ENCODE measurements around the gene SYT9. TPM values are rescaled to one million over a fixed set of nuclear protein-coding genes. Genes with fewer than 3 reads are reported as not detected.

SYT9 gene
- total and polyA plus RNA-seq, 4 experiments from 2014 or later = not detected

DNA sequence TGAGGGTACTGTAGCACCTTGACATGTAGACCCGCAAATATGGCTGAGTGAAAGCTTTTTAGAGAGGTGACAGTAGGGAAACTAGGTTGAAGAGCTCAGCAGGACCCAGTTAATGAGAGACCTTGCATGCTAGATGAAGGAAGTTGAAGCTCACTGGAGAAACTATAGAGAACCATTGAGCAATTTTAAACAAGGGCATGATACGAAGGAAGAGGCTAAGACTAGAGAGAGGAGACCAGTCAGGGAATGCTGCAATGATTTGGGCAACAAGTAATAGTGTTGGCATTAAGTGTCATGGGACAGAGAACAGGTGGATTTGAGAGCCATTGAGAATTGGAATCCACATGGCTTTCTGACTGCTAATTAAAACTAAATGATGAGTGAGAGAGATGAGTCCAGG lies 237.7 kb downstream of the SYT9 start:
- intact Hi-C loops (cut with micrococcal nuclease) = no loop called here
- Mint-ChIP-seq H3K4me1 (no peaks in the 10 kb centered on the region), H3K27ac (no peak overlapping the region), H3K36me3 (no peaks in the 10 kb centered on the region), H3K4me3 (no peak overlapping the region), H3K27me3 (peaks cover 0 to 1% of the 10 kb centered on the region in 2 donors), H3K9me3 (no peaks in the 10 kb centered on the region)
- Histone ChIP-seq H3K36me3 (ENCODE audit: insufficient read depth, low read length) (no peaks in the 10 kb centered on the region), H3K4me1 (ENCODE audit: insufficient read depth, low read length) (no peaks in the 10 kb centered on the region), H3K4me3 (ENCODE audit: low read length in 2 of 2) (no peak overlapping the region), H3K27ac (ENCODE audit: low read depth, low read length) (no peak overlapping the region), H3K9me3 (ENCODE audit: control insufficient read depth in 1 of 2, low read length in 2 of 2) (no peaks in the 10 kb centered on the region), H3K27me3 (ENCODE audit: insufficient read depth, low read length) (peaks cover 4% of the 10 kb centered on the region)
- DNase-seq = no peak
- CTCF ChIA-PET (ENCODE audit: partially characterized antibody) = interaction anchor here (1.5 kb wide), 1 partner anchor 10 kb away, joined by 3 read pairs; no protein-coding TSS in a partner anchor
- POLR2A ChIA-PET (ENCODE audit: partially characterized antibody) = no interaction called here

DNA sequence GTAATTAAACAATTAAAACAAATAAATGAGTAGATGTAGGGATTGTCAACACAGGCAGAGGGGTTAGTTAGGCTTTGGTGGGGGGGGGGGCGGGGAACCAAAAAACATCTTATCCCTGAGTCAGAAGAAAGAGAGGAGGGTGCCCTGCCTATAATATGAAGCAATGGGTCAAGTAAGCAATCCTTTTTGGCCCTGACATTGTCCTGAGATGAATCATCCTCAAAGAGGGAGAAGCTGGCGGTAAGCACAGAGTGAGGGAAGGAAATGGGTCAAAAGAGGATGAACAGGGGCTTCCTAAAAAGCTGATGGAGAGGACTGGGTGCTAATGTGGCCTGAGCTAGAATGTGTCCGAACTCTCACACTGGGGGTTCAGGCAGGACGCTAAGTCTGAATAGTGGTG lies 238.3 kb downstream of the SYT9 start:
- CTCF ChIA-PET (ENCODE audit: partially characterized antibody) = interaction anchor here (1.5 kb wide), 1 partner anchor 11 kb away, joined by 3 read pairs; no protein-coding TSS in a partner anchor
- no peaks in the 10 kb centered on the region for H3K4me1 Mint-ChIP-seq
- Histone ChIP-seq H3K9me3 (ENCODE audit: control insufficient read depth in 1 of 2, low read length in 2 of 2) (no peaks in the 10 kb centered on the region), H3K36me3 (ENCODE audit: insufficient read depth, low read length) (no peaks in the 10 kb centered on the region), H3K4me3 (ENCODE audit: low read length in 2 of 2) (no peak overlapping the region), H3K27ac (ENCODE audit: low read depth, low read length) (no peak overlapping the region), H3K27me3 (ENCODE audit: insufficient read depth, low read length) (peaks cover 4% of the 10 kb centered on the region), H3K4me1 (ENCODE audit: insufficient read depth, low read length) (no peaks in the 10 kb centered on the region)
- no peaks in the 10 kb centered on the region for H3K9me3 Mint-ChIP-seq
- DNase-seq = no peak
- peaks cover under 1 to 3% of the 10 kb centered on the region in 2 donors for H3K27me3 Mint-ChIP-seq
- no peak overlapping the region for H3K27ac Mint-ChIP-seq
- H3K4me3 Mint-ChIP-seq = no peak overlapping the region
- POLR2A ChIA-PET (ENCODE audit: partially characterized antibody) = no interaction called here
- intact Hi-C loops (cut with micrococcal nuclease) = no loop called here
- no peaks in the 10 kb centered on the region for H3K36me3 Mint-ChIP-seq

DNA sequence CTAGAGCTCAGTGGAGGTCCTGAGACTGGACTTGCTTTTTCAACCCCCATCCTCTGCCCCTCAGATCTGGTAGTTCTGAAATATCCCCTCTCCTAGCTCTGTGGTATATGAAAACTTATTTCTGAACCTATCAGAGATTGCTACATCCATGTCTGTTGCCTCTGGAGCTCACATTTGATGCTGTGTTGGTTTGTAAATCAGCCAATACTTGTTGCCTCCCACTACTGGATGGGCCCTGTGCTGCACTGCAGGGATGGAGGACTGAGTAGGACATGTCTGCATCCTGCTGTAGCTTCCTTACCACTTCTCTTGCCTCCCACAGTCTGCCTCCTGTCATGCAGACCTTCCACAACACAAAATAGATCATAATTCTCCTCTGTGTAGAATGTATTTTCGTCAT lies 238.8 kb downstream of the SYT9 start:
- intact Hi-C loops (cut with micrococcal nuclease) = no loop called here
- ChIA-PET CTCF (ENCODE audit: partially characterized antibody) (interaction anchor here (1.5 kb wide), 1 partner anchor 12 kb away, joined by 3 read pairs; no protein-coding TSS in a partner anchor), POLR2A (ENCODE audit: partially characterized antibody) (no interaction called here)
- Histone ChIP-seq H3K27ac (ENCODE audit: low read depth, low read length) (no peak overlapping the region), H3K4me3 (ENCODE audit: low read length in 2 of 2) (no peak overlapping the region), H3K4me1 (ENCODE audit: insufficient read depth, low read length) (no peaks in the 10 kb centered on the region), H3K9me3 (ENCODE audit: control insufficient read depth in 1 of 2, low read length in 2 of 2) (no peaks in the 10 kb centered on the region), H3K36me3 (ENCODE audit: insufficient read depth, low read length) (no peaks in the 10 kb centered on the region), H3K27me3 (ENCODE audit: insufficient read depth, low read length) (peaks cover 4% of the 10 kb centered on the region)
- H3K27me3 Mint-ChIP-seq = peaks cover 0 to 3% of the 10 kb centered on the region in 2 donors
- H3K4me3 Mint-ChIP-seq = no peak overlapping the region
- no peaks in the 10 kb centered on the region for H3K9me3 Mint-ChIP-seq
- DNase-seq = no peak
- H3K4me1 Mint-ChIP-seq = no peaks in the 10 kb centered on the region
- H3K36me3 Mint-ChIP-seq = no peaks in the 10 kb centered on the region
- H3K27ac Mint-ChIP-seq = no peak overlapping the region

DNA sequence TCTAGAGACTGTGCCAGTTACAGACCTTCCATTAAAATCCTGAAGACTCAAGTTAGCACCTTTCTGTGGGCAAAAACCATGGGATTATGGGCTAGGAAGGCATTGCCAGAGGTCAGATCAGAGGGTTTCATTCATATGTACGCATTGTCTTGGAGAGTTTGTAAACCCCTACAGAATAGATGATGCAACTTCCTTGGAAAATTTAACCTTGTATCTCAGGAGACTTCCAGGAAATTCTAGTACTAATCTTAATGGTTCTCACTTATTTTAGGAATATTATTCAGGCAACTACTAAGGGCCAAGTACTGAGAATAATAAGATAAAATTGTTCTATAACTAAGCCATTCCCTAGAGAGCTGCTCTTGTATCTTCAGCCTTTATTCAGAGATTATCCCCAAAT lies 240.5 kb downstream of the SYT9 start:
- no peaks in the 10 kb centered on the region for H3K36me3 Mint-ChIP-seq
- Histone ChIP-seq H3K9me3 (ENCODE audit: control insufficient read depth in 1 of 2, low read length in 2 of 2) (no peaks in the 10 kb centered on the region), H3K27me3 (ENCODE audit: insufficient read depth, low read length) (peaks cover 4% of the 10 kb centered on the region), H3K27ac (ENCODE audit: low read depth, low read length) (no peak overlapping the region), H3K4me3 (ENCODE audit: low read length in 2 of 2) (no peak overlapping the region), H3K4me1 (ENCODE audit: insufficient read depth, low read length) (no peaks in the 10 kb centered on the region), H3K36me3 (ENCODE audit: insufficient read depth, low read length) (no peaks in the 10 kb centered on the region)
- DNase-seq = no peak
- peaks cover 0 to 3% of the 10 kb centered on the region in 2 donors for H3K27me3 Mint-ChIP-seq
- no peak overlapping the region for H3K27ac Mint-ChIP-seq
- no peaks in the 10 kb centered on the region for H3K9me3 Mint-ChIP-seq
- no peaks in the 10 kb centered on the region for H3K4me1 Mint-ChIP-seq
- H3K4me3 Mint-ChIP-seq = no peak overlapping the region
- ChIA-PET CTCF (ENCODE audit: partially characterized antibody) (no interaction called here), POLR2A (ENCODE audit: partially characterized antibody) (no interaction called here)
- intact Hi-C loops (cut with micrococcal nuclease) = no loop called here

DNA sequence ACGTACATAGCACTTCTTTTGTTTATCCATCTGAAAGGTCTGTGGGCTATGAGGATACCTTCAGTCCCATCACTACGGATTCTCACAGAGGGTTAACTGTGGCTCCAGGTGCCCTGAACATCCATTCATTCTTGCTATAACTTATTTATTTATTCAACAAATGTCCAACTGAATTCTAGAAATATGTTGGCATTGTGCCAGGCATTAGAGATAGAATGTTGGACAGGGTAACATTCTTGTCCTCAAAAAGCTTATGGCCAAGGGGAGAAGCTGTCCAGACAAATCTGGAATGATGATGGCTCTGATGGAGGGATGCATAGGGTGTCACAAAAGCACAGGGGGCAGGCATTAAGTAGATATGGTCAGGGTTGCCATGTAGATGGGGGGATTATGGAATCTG lies 242.0 kb downstream of the SYT9 start:
- H3K27me3 Mint-ChIP-seq = peaks cover 0 to 4% of the 10 kb centered on the region in 2 donors
- H3K36me3 Mint-ChIP-seq = no peaks in the 10 kb centered on the region
- no peak for DNase-seq
- H3K9me3 Mint-ChIP-seq = no peaks in the 10 kb centered on the region
- H3K27ac Mint-ChIP-seq = no peak overlapping the region
- H3K4me1 ChIP-seq (ENCODE audit: insufficient read depth, low read length) = no peaks in the 10 kb centered on the region
- H3K27me3 ChIP-seq (ENCODE audit: insufficient read depth, low read length) = peaks cover 4% of the 10 kb centered on the region
- H3K4me1 Mint-ChIP-seq = no peaks in the 10 kb centered on the region
- no peak overlapping the region for H3K4me3 ChIP-seq (ENCODE audit: low read length in 2 of 2)
- ChIA-PET CTCF (ENCODE audit: partially characterized antibody) (interaction anchor here (1.7 kb wide), 1 partner anchor 19 kb away, joined by 3 read pairs; no protein-coding TSS in a partner anchor), POLR2A (ENCODE audit: partially characterized antibody) (no interaction called here)
- H3K9me3 ChIP-seq (ENCODE audit: control insufficient read depth in 1 of 2, low read length in 2 of 2) = no peaks in the 10 kb centered on the region
- H3K4me3 Mint-ChIP-seq = no peak overlapping the region
- intact Hi-C loops (cut with micrococcal nuclease) = no loop called here
- no peaks in the 10 kb centered on the region for H3K36me3 ChIP-seq (ENCODE audit: insufficient read depth, low read length)
- no peak overlapping the region for H3K27ac ChIP-seq (ENCODE audit: low read depth, low read length)

DNA sequence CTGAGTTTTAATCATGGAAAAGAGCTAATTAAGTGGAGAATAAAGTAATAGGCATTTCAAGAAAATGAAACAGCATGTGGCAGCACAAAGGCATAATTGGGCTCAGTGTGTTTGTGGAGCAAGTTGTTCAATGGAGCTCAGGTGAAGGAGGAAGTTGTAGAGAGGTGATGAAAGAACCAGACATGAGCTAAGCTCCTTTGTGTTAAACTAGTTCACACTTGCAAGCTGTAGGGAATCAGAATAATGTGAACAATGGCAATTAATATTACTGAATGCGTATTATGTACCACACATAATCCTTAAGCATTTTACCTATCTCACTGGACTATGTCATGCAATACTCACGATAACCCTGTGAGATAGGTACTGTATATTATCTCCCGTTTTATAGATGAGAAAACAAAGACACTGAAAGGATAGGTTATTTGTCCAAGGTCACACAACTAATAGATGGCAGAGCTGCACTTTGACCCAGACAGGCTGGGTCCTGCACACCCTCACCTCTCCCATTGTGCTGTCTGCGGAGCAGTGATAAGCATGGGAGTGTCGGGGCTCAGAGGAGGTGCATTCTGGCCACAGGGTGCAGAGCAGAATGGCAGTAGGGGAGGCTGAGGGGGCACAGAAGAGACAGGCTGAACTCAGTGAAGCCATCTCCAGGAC lies 242.5 kb downstream of the SYT9 start:
- H3K27ac ChIP-seq (ENCODE audit: low read depth, low read length) = no peak overlapping the region
- H3K9me3 ChIP-seq (ENCODE audit: control insufficient read depth in 1 of 2, low read length in 2 of 2) = no peaks in the 10 kb centered on the region
- H3K27ac Mint-ChIP-seq = no peak overlapping the region
- DNase-seq = no peak
- ChIA-PET POLR2A (ENCODE audit: partially characterized antibody) (no interaction called here), CTCF (ENCODE audit: partially characterized antibody) (interaction anchor here (1.7 kb wide), 1 partner anchor 18 kb away, joined by 3 read pairs; no protein-coding TSS in a partner anchor)
- H3K4me3 Mint-ChIP-seq = no peak overlapping the region
- H3K4me3 ChIP-seq (ENCODE audit: low read length in 2 of 2) = no peak overlapping the region
- peaks cover 0 to 4% of the 10 kb centered on the region in 2 donors for H3K27me3 Mint-ChIP-seq
- H3K9me3 Mint-ChIP-seq = no peaks in the 10 kb centered on the region
- no peaks in the 10 kb centered on the region for H3K4me1 Mint-ChIP-seq
- intact Hi-C loops (cut with micrococcal nuclease) = no loop called here
- H3K27me3 ChIP-seq (ENCODE audit: insufficient read depth, low read length) = peaks cover 4% of the 10 kb centered on the region
- H3K36me3 Mint-ChIP-seq = no peaks in the 10 kb centered on the region
- no peaks in the 10 kb centered on the region for H3K4me1 ChIP-seq (ENCODE audit: insufficient read depth, low read length)
- no peaks in the 10 kb centered on the region for H3K36me3 ChIP-seq (ENCODE audit: insufficient read depth, low read length)

DNA sequence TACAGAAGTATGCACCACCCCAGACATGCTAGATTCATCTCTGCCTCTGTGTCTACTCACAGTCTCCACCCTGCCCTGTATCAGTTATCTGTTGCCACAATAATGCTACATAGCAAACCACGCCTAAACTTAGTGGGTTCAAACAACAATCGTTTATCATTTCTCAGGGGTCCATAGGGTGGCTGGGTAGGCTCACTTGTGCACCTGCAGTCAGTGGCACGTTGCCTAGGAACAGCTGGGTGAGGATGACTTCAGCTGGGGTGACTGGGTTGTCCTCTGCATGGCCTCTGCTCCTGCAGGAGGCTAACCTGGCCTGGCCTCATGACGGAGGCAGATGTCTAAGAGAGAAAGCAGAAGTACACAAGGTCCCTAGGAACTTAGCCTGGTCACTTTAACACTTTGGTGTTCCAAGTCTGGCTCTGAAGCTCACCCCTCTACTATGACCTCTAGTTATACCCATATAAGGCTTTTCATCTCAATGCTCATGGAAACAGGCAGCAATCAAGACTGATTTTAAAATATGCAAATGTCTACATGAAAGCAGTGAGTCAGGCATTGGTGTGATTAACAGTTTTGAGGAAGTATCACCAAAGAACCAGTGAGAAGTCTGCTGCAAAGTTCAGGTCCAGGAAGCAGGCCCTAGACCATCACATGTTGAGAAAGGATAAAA lies 244.3 kb downstream of the SYT9 start:
- H3K36me3 ChIP-seq (ENCODE audit: insufficient read depth, low read length) = no peaks in the 10 kb centered on the region
- no peaks in the 10 kb centered on the region for H3K9me3 Mint-ChIP-seq
- H3K27ac Mint-ChIP-seq = no peak overlapping the region
- H3K4me1 Mint-ChIP-seq = no peaks in the 10 kb centered on the region
- H3K27ac ChIP-seq (ENCODE audit: low read depth, low read length) = no peak overlapping the region
- peaks cover 4% of the 10 kb centered on the region for H3K27me3 ChIP-seq (ENCODE audit: insufficient read depth, low read length)
- intact Hi-C loops (cut with micrococcal nuclease) = no loop called here
- ChIA-PET CTCF (ENCODE audit: partially characterized antibody) (no interaction called here), POLR2A (ENCODE audit: partially characterized antibody) (no interaction called here)
- DNase-seq = no peak
- H3K4me3 ChIP-seq (ENCODE audit: low read length in 2 of 2) = no peak overlapping the region
- no peaks in the 10 kb centered on the region for H3K9me3 ChIP-seq (ENCODE audit: control insufficient read depth in 1 of 2, low read length in 2 of 2)
- no peaks in the 10 kb centered on the region for H3K4me1 ChIP-seq (ENCODE audit: insufficient read depth, low read length)
- no peaks in the 10 kb centered on the region for H3K36me3 Mint-ChIP-seq
- H3K27me3 Mint-ChIP-seq = peaks cover 0 to 4% of the 10 kb centered on the region in 2 donors
- H3K4me3 Mint-ChIP-seq = no peak overlapping the region
